GM19328 (cell line): ENCODE data around the gene UBAC2.
A peak's percentile ranks its signal among the peaks of the same experiment; 100 is the strongest.
"Not testable (repeated sequence)": the region's sequence is repeated elsewhere in the genome, so short reads cannot be mapped to it uniquely, and the experiment has no call there.

ENCODE experiments used
- ATAC-seq: cut with Tn5 transposase; IDR thresholded peaks from one replicate; pipeline ENCODE4 v1.9.1; 2021; ENCODE audit warnings: mild to moderate bottlenecking, moderate library complexity; ENCODE audit not compliant: unreplicated experiment

The UBAC2 gene

GRCh38 chr13:99231721-99232120, 31.1 kb downstream of the UBAC2 start:
- no peak for ATAC-seq

- no peak for ATAC-seq
These were observed 37.5 kb downstream of the UBAC2 start for GRCh38 chr13:99237981-99238662.

- ATAC-seq: no peak
These were observed 45.4 kb downstream of the UBAC2 start for GRCh38 chr13:99246100-99246499.

- not testable (repeated sequence) for ATAC-seq
These were observed 48.5 kb downstream of the UBAC2 start for GRCh38 chr13:99249178-99249577.

GRCh38 chr13:99249606-99250005, 49.0 kb downstream of the UBAC2 start:
- ATAC-seq: not testable (repeated sequence)

- no peak for ATAC-seq
These were observed 50.5 kb downstream of the UBAC2 start for GRCh38 chr13:99250982-99251825.

GRCh38 chr13:99251921-99252320, 51.3 kb downstream of the UBAC2 start:
- no peak for ATAC-seq

GRCh38 chr13:99254830-99255229, 54.2 kb downstream of the UBAC2 start:
- no peak for ATAC-seq

GRCh38 chr13:99255271-99255670, 54.6 kb downstream of the UBAC2 start:
- ATAC-seq: no peak

GRCh38 chr13:99256283-99256682, 55.6 kb downstream of the UBAC2 start:
- ATAC-seq: no peak

GRCh38 chr13:99256709-99257108, 56.1 kb downstream of the UBAC2 start:
- no peak for ATAC-seq

- no peak for ATAC-seq
These were observed 56.6 kb downstream of the UBAC2 start for GRCh38 chr13:99257291-99257690.

- peak; percentile 77 for ATAC-seq
These were observed 57.7 kb downstream of the UBAC2 start, which contains the start of gene GPR18 for GRCh38 chr13:99258210-99258860. TSS of gene GPR18 (minus strand) at chr13:99258379. CDS start at chr13:99255872, 2,507 bp downstream.

- ATAC-seq: peak; percentile 65
These were observed 58.3 kb downstream of the UBAC2 start for GRCh38 chr13:99258946-99259345.

- no peak for ATAC-seq
These were observed 59.6 kb downstream of the UBAC2 start for GRCh38 chr13:99260216-99260615.

- ATAC-seq: no peak
These were observed 60.4 kb downstream of the UBAC2 start for GRCh38 chr13:99261059-99261458.

GRCh38 chr13:99263126-99263785, 62.6 kb downstream of the UBAC2 start:
- no peak for ATAC-seq

GRCh38 chr13:99264051-99264450, 63.4 kb downstream of the UBAC2 start:
- no peak for ATAC-seq

GRCh38 chr13:99265162-99265800, 64.6 kb downstream of the UBAC2 start:
- no peak for ATAC-seq

- ATAC-seq: no peak
These were observed 65.3 kb downstream of the UBAC2 start for GRCh38 chr13:99265821-99266426.
